Suprapubic skin (tissue), 4 donors: ENCODE measurements around the gene ISL2. TPM values are rescaled to one million over a fixed set of nuclear protein-coding genes. Genes with fewer than 3 reads are reported as not detected.
"Not testable (repeated sequence)": the region's sequence is repeated elsewhere in the genome, so short reads cannot be mapped to it uniquely, and the experiment has no call there.

Experiments
- DNase-seq, 2 donors: peaks; one replicate each; pipeline ENCODE4 v3.0.0-alpha.2; 2019; ENCODE audit warnings: low spot score in 2 of 2
- H3K27ac ChIP-seq: fragments of 200-600 bp; sonication (generic); one replicate; pipeline ENCODE4 v1.5.1; 2019
- H3K27me3 ChIP-seq: fragments of 200-600 bp; sonication (generic); one replicate; pipeline ENCODE4 v1.5.1; 2019
- H3K36me3 ChIP-seq: fragments of 200-600 bp; sonication (generic); one replicate; pipeline ENCODE4 v1.5.1; 2019
- H3K4me1 ChIP-seq: fragments of 200-600 bp; sonication (generic); one replicate; pipeline ENCODE4 v1.5.1; 2019
- H3K4me3 ChIP-seq: fragments of 200-600 bp; sonication (generic); one replicate; pipeline ENCODE4 v1.5.1; 2019; ENCODE audit warnings: mild to moderate bottlenecking
- H3K9me3 ChIP-seq: fragments of 200-600 bp; sonication (generic); one replicate; pipeline ENCODE4 v1.5.1; 2019
- CTCF ChIP-seq, 2 donors: fragments of 200-600 bp in 1 of 2; fragments of 450-650 bp in 1 of 2; sonication (generic) in 1 of 2; IDR thresholded peaks; one replicate each; pipeline ENCODE4 v1.5.1; 2016 to 2019; ENCODE audit warnings: antibody characterized with exemption in 2 of 2, mild to moderate bottlenecking in 1 of 2, moderate library complexity in 1 of 2
- EP300 ChIP-seq: sonication (generic); formaldehyde crosslinking; IDR thresholded peaks from one replicate; pipeline ENCODE4 v1.6.1; 2017; ENCODE audit warnings: antibody characterized with exemption
- POLR2A ChIP-seq, 2 donors: fragments of 450-650 bp; IDR thresholded peaks; one replicate each; pipeline ENCODE4 v1.6.1; 2017; ENCODE audit warnings: antibody characterized with exemption in 2 of 2, mild to moderate bottlenecking in 2 of 2, moderate library complexity in 2 of 2
- POLR2AphosphoS5 ChIP-seq, 3 donors: sonication (generic); formaldehyde crosslinking; IDR thresholded peaks; one replicate each; pipeline ENCODE4 v1.6.1; 2017; ENCODE audit warnings: antibody characterized with exemption in 3 of 3
- WGBS: methylation state at CpG from one replicate; pipeline ENCODE4 v1.1.5; 2018; 5-methylcytosine and 5-hydroxymethylcytosine counted together
- total RNA-seq, 4 donors: library from RNA; depleted of rRNA; stranded (reverse); fragments of >200 nt; gene quantifications; one replicate each; pipeline ENCODE4 v1.1.0, GENCODE V29; 2016

ISL2 gene
- total RNA-seq, 4 donors from 2014 or later, result 0.76 TPM; not detected in 3

GRCh38 chr15:76312540-76313174 lies 23.9 kb upstream of the ISL2 start:
- DNase-seq, result no peak
- Histone ChIP-seq H3K9me3 (no peaks in the 10 kb centered on the region), H3K4me1 (peaks cover 41% of the 10 kb centered on the region), H3K27me3 (no peaks in the 10 kb centered on the region), H3K4me3 (no peak overlapping the region), H3K27ac (peak overlapping the region; percentile 47), H3K36me3 (no peaks in the 10 kb centered on the region)
- WGBS, result 55% methylated on average over 7 of the region's 7 CpGs
- TF ChIP-seq POLR2A (IDR thresholded peaks at IDR 0.05) (no peak), POLR2AphosphoS5 (IDR thresholded peaks at IDR 0.05) (no peak), CTCF (IDR thresholded peaks at IDR 0.05) (no peak), EP300 (no peak)

- not testable (repeated sequence) for H3K36me3 ChIP-seq, H3K27me3 ChIP-seq, DNase-seq, H3K9me3 ChIP-seq, H3K4me3 ChIP-seq
- Histone ChIP-seq H3K4me1 (peaks cover 41% of the 10 kb centered on the region), H3K27ac (peak overlapping the region; percentile 47)
- WGBS, result 55% methylated on average over 4 of the region's 4 CpGs
Measured at GRCh38 chr15:76313175-76313567, 23.4 kb upstream of the ISL2 start.

GRCh38 chr15:76313731-76314130 lies 22.8 kb upstream of the ISL2 start:
- WGBS, result 30% methylated on average over 5 of the region's 5 CpGs
- H3K27me3 ChIP-seq, result no peaks in the 10 kb centered on the region
- H3K36me3 ChIP-seq, result no peaks in the 10 kb centered on the region
- DNase-seq, result no peak
- H3K9me3 ChIP-seq, result no peaks in the 10 kb centered on the region
- H3K4me3 ChIP-seq, result no peak overlapping the region
- H3K27ac ChIP-seq, result no peak overlapping the region
- no peak for TF ChIP-seq POLR2A (IDR thresholded peaks at IDR 0.05)
- TF ChIP-seq CTCF (IDR thresholded peaks at IDR 0.05), result no peak
- no peak for TF ChIP-seq EP300
- no peak for TF ChIP-seq POLR2AphosphoS5 (IDR thresholded peaks at IDR 0.05)
- H3K4me1 ChIP-seq, result peaks cover 37% of the 10 kb centered on the region

GRCh38 chr15:76320012-76320411 lies 16.6 kb upstream of the ISL2 start:
- WGBS, result 86% methylated on average over 6 of the region's 6 CpGs
- Histone ChIP-seq H3K36me3 (no peaks in the 10 kb centered on the region), H3K9me3 (no peaks in the 10 kb centered on the region), H3K4me3 (no peak overlapping the region), H3K27ac (no peak overlapping the region), H3K4me1 (no peaks in the 10 kb centered on the region), H3K27me3 (peaks cover 13% of the 10 kb centered on the region)
- DNase-seq, result no peak
- no peak for TF ChIP-seq POLR2A (IDR thresholded peaks at IDR 0.05)
- no peak for TF ChIP-seq POLR2AphosphoS5 (IDR thresholded peaks at IDR 0.05)
- no peak for TF ChIP-seq CTCF (IDR thresholded peaks at IDR 0.05)
- no peak for TF ChIP-seq EP300

GRCh38 chr15:76321171-76321570 lies 15.4 kb upstream of the ISL2 start:
- H3K4me3 ChIP-seq, result no peak overlapping the region
- TF ChIP-seq POLR2A (IDR thresholded peaks at IDR 0.05) (no peak), POLR2AphosphoS5 (IDR thresholded peaks at IDR 0.05) (no peak), EP300 (no peak), CTCF (IDR thresholded peaks at IDR 0.05) (no peak)
- H3K9me3 ChIP-seq, result no peaks in the 10 kb centered on the region
- WGBS, result 72% methylated on average over 10 of the region's 10 CpGs
- no peak overlapping the region for H3K27ac ChIP-seq
- no peak for DNase-seq
- no peaks in the 10 kb centered on the region for H3K36me3 ChIP-seq
- no peaks in the 10 kb centered on the region for H3K4me1 ChIP-seq
- H3K27me3 ChIP-seq, result peaks cover 13% of the 10 kb centered on the region

GRCh38 chr15:76321602-76322001 lies 15.0 kb upstream of the ISL2 start:
- no peak overlapping the region for H3K27ac ChIP-seq
- peaks cover 15% of the 10 kb centered on the region for H3K27me3 ChIP-seq
- H3K4me1 ChIP-seq, result no peaks in the 10 kb centered on the region
- no peak overlapping the region for H3K4me3 ChIP-seq
- H3K9me3 ChIP-seq, result no peaks in the 10 kb centered on the region
- 82% methylated on average over 5 of the region's 5 CpGs for WGBS
- no peak for DNase-seq
- no peaks in the 10 kb centered on the region for H3K36me3 ChIP-seq
- TF ChIP-seq EP300 (no peak), POLR2AphosphoS5 (IDR thresholded peaks at IDR 0.05) (no peak), CTCF (IDR thresholded peaks at IDR 0.05) (no peak), POLR2A (IDR thresholded peaks at IDR 0.05) (no peak)
